Left ventricle myocardium superior (tissue), 1 donor: ENCODE data around the gene TLDC2. TPM values are rescaled to one million over a fixed set of nuclear protein-coding genes. Genes with fewer than 3 reads are reported as not detected.
A peak's percentile ranks its signal among the peaks of the same experiment; 100 is the strongest.
"Not testable (repeated sequence)": the region's sequence is repeated elsewhere in the genome, so short reads cannot be mapped to it uniquely, and the experiment has no call there.

Source experiments
- ATAC-seq: fragments of 200-7000 bp; cut with Tn5 transposase; one replicate; pipeline ENCODE4 v1.9.1; 2020; ENCODE audit warnings: mild to moderate bottlenecking, moderate library complexity
- DNase-seq: peaks from one replicate; pipeline ENCODE4 v3.0.0-alpha.2; 2020
- intact Hi-C: fragments of 100-400 bp; cut with micrococcal nuclease; formaldehyde crosslinking; loops from one replicate; pipeline ENCODE4 v1.11.0; 2022
- total RNA-seq: library from RNA; stranded (reverse); fragmentation: NEBNext Ultra II Directional; extraction: Animal tissue kit (Norgen Biotek cat#: 25700); gene quantifications from one replicate; pipeline ENCODE4 v1.2.1, GENCODE V29; 2021
- donor health status: DM: no; HTN: yes; CAD: no; lungs with severe emphysema.

Gene TLDC2
- total RNA-seq, 1 donor from 2014 or later, result not detected

DNA sequence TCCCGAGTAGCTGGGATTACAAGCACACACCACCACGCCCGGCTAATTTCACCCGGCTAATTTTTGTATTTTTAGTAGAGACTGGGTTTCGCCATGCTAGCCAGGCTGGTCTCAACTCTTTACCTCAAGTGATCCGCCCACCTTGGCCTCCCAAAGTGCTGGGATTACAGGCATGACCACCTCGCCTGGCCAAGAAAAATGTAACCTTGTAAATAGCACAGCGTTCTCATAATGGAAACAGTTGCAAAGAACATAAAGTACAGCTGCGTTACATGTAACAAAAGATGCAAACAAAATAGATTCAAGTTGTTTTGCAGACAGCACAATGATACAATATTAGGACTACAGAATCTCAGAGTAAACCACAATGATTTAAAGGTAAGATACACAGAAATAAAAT, 14.6 kb downstream of the TLDC2 start:
- intact Hi-C loops, result no loop called here
- ATAC-seq (no peak), DNase-seq (no peak)

DNA sequence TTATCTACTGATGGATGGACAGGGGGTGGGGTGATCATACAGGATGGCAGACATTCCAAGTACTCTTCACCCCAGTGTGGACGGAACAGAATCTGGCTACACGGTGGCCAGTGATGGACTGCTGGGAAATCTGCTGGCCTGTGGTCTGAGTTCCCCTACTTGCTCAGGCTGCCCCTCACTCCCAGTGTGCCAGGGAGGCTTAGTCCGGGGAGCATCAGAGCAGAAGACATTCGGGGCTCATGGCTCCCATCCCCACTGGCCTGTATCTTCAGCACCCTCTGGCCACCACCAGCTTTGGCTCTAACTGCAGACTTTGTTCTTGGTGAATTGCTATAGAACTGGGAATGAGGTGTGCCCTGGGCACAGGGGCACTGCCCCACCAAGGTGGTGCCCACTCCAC, 15.3 kb downstream of the TLDC2 start:
- intact Hi-C loops, result no loop called here

DNA sequence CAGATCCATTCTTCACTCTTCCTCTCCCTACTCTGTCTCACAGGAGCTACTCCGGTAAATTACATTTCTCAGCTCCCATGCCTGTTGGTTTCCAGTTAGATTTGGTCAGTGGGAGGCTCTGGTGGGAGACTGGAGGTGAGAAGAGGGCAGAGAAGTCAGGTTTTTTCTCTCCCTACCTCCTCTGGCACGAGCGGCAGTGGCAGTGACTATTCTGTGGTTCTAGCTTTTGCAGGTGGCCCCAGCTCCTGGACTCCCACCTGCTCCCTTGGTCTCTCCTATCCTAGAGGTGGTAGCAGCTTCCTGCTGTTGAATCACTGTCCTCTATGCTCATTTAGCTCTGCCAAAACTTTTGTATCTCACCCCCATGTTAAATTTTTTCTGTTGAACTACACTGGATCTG, 17.9 kb downstream of the TLDC2 start:
- DNase-seq (no peak), ATAC-seq (no peak)
- intact Hi-C loops, result no loop called here

More for the DNA sequence above, 15.3 kb downstream of the TLDC2 start:
- DNase-seq (no peak), ATAC-seq (no peak)

GRCh38 chr20:36895036-36895435, 19.1 kb downstream of the TLDC2 start:
- intact Hi-C loops, result no loop called here
- DNase-seq (no peak), ATAC-seq (no peak)

DNA sequence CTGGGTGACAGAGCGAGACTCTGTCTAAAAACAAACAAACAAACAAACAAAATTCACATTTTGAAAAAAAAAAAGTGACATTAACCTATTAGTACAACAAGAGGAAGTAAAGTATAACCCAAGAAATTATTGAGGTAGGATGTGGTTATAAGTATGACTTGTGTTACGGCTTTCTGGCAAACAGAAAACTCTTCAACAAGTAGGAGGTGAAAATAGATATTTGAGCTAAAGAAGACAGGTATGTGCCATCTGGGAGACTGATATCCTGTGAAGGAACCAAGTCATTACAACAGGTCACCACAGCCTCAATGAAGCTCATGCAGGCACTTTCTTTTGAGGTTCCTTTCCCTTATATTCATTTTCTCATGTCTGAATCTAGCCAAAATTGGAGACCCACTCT, 28.8 kb downstream of the TLDC2 start:
- DNase-seq (no peak), ATAC-seq (no peak)
- intact Hi-C loops, result no loop called here

DNA sequence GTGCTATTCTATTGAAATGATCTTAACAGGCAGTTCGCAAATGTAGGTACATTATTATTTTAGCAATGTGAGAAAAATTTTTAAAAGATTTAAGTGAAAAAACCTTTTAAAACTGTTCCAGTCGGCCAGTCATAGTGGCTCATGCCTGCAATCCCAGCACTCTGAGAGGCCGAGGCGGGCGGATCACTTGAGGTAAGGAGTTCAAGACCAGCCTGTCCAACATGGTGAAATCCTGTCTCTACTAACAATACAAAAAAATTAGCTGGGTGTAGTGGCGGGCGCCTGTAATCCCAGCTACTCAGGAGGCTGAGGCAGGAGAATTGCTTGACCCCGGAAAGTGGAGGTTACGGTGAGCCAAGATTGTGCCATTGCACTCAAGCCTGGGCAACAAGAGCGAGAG, 29.6 kb downstream of the TLDC2 start:
- ATAC-seq, intact Hi-C loops, DNase-seq: not testable (repeated sequence)

DNA sequence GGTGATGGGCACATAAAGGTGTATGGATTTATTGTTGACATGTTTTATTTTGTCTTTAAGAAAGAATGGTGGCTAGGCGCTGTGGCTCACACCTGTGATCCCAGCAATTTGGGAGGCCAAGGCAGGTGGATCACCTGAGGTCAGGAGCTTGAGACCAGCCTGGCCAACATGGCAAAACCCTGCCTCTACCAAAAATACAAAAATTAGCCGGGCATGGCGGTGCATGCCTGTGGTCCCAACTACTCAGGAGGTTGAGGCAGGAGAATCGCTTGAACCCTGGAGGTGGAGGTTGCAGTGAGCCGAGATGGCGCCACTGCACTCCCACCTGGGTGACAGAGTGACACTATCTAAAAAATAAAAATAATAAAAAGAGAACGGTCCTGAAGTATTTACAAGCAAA, 30.1 kb downstream of the TLDC2 start:
- DNase-seq, ATAC-seq, intact Hi-C loops: not testable (repeated sequence)

- intact Hi-C loops, result no loop called here
- ATAC-seq (no peak), DNase-seq (no peak)
Observed at GRCh38 chr20:36908603-36909002, 32.7 kb downstream of the TLDC2 start.

GRCh38 chr20:36916199-36916598, 40.3 kb downstream of the TLDC2 start:
- ATAC-seq (no peak), DNase-seq (no peak)
- intact Hi-C loops, result no loop called here

GRCh38 chr20:36917240-36917639, 41.3 kb downstream of the TLDC2 start:
- ATAC-seq (no peak), DNase-seq (no peak)
- intact Hi-C loops, result no loop called here

- intact Hi-C loops, result no loop called here
- ATAC-seq (no peak), DNase-seq (no peak)
Observed at GRCh38 chr20:36917943-36918342, 42.0 kb downstream of the TLDC2 start.

GRCh38 chr20:36919715-36920333, 43.9 kb downstream of the TLDC2 start:
- intact Hi-C loops, result no loop called here
- DNase-seq, result no peak
- ATAC-seq, result peak; percentile 52

GRCh38 chr20:36920334-36920730, 44.4 kb downstream of the TLDC2 start:
- DNase-seq, result no peak
- ATAC-seq, result no peak
- intact Hi-C loops, result no loop called here

GRCh38 chr20:36924167-36925045, 48.5 kb downstream of the TLDC2 start:
- DNase-seq (no peak), ATAC-seq (no peak)
- intact Hi-C loops, result no loop called here

- intact Hi-C loops, result no loop called here
- no peak for ATAC-seq
- no peak for DNase-seq
Observed at GRCh38 chr20:36925234-36925633, 49.3 kb downstream of the TLDC2 start.

DNA sequence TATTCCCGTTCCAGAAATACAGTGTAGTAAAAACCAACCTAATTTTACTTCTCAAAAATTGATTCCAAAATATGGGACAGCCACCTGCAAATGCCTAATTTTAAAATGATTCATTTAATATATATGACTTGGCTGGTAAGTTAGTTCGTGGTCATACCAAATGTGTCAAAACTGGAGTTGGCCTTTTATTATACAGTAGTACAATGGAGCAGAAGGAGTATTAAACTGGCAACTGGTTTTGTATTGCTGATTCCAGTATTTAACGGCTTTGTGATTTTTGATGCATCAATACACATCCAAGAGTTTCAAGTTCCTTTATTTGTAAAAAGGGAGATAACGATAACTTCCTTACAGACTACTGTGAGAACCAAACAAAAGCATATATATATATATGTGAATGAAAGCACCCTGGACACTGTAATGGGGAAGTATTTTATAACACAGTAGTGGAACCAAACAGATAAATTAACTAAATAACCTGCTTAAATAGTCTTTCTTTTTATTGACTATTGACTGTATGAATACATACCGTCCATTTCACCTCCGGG, 50.8 kb downstream of the TLDC2 start:
- DNase-seq (no peak), ATAC-seq (no peak)
- intact Hi-C loops, result no loop called here

DNA sequence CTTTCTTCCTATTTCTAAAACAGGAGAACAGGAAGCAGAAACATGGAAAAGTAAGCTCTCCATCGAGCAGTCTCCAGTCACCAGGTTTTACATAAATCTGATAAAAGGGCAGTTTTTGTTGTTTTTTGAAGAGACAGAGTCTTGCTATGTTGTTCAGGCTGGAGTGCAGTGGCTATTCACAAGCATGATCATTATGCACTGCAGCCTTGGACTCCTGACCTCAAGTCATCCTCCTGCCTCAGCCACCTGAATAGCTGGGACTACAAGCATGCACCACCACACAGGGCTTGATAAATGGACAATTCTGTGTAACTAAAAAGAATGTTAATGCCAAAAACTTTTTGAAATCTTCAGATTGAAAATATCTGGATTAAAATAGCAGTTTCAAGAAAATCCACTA, 51.8 kb downstream of the TLDC2 start:
- no peak for ATAC-seq
- intact Hi-C loops, result no loop called here
- no peak for DNase-seq

DNA sequence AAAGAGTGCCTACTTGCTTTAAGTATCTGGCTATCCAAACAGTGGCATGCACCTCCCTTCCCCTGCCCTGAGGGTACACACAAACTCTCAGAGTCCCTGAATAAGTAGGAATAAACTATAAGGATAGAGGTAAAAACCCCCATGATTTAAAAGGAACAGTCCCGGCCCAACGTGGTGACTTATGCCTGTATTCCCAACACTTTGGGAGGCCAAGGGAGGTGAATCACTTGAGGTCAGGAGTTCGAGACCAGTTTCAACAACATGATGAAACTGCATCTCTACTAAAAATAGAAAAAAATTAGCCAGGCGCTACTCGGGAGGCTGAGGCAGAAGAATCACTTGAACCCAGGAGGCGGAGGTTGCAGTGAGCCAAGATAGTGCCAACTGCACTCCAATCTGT, 53.4 kb downstream of the TLDC2 start:
- ATAC-seq (no peak), DNase-seq (no peak)
- intact Hi-C loops, result no loop called here

DNA sequence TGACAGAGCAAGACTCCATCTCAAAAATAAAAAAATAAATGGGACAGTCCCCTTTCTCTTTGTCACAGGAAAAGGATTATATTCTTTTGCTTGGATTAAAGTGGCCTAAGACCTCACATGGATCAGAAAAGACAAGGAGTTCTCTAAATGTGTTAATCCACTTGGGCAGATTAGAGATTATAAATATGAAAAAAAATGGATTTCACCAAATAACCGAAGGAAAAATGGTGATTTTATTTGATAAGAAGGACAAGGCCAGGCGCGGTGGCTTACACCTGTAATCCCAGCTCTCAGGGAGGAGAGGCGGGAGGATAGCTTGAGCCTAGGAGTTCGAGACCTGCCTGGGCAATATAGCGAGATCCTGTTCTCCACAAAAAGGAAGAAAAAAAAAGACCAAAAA, 53.8 kb downstream of the TLDC2 start:
- ATAC-seq (no peak), DNase-seq (no peak)
- intact Hi-C loops, result no loop called here

DNA sequence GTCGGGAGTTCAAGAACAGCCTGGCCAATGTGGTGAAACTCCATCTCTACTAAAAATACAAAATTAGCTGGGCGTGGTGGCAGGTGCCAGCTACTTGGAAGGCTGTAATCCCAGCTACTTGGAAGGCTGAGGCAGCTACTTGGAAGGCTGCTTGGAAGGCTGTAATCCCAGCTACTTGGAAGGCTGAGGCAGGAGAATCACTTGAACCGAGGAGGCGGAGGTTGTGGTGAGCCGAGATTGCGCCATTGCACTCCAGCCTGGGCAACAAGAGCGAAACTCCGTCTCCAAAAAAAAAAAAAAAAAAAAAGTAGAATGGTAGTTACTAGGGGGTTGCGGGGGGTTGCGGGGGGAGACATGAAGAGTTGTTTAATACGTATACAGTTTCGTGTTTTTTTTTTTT, 56.1 kb downstream of the TLDC2 start:
- DNase-seq, ATAC-seq, intact Hi-C loops: not testable (repeated sequence)
